Muscle layer of duodenum (tissue), 2 donors: ENCODE data around the gene BCL6.
A peak's percentile ranks its signal among the peaks of the same experiment; 100 is the strongest.

Source experiments
- H3K27ac ChIP-seq: one replicate; pipeline ENCODE4 v1.7.0; 2013; ENCODE audit warnings: mild to moderate bottlenecking, low read length
- H3K27me3 ChIP-seq: one replicate; pipeline ENCODE4 v1.7.0; 2013; ENCODE audit warnings: low read depth, mild to moderate bottlenecking, control low read depth, low read length
- H3K36me3 ChIP-seq, 2 donors: one replicate each; pipeline ENCODE4 v1.7.0; 2013; ENCODE audit warnings: low read length in 2 of 2, control low read depth in 1 of 2, mild to moderate bottlenecking in 1 of 2; ENCODE audit not compliant: insufficient read depth in 2 of 2, control insufficient read depth in 1 of 2
- H3K4me1 ChIP-seq, 2 donors: one replicate each; pipeline ENCODE4 v1.7.0; 2013; ENCODE audit warnings: low read length in 2 of 2, mild to moderate bottlenecking in 2 of 2, control low read depth in 1 of 2, moderate library complexity in 1 of 2; ENCODE audit not compliant: insufficient read depth in 2 of 2, control insufficient read depth in 1 of 2
- H3K4me3 ChIP-seq, 2 donors: one replicate each; pipeline ENCODE4 v1.7.0; 2013; ENCODE audit warnings: low read length in 2 of 2, low read depth in 1 of 2, mild to moderate bottlenecking in 1 of 2
- H3K9me3 ChIP-seq, 2 donors: one replicate each; pipeline ENCODE4 v1.7.0; 2013; ENCODE audit warnings: low read length in 2 of 2, control low read depth in 1 of 2, mild to moderate bottlenecking in 1 of 2; ENCODE audit not compliant: control insufficient read depth in 1 of 2
- donor health status: healthy.

BCL6 gene

GRCh38 chr3:187737368-187738070, 7.7 kb downstream of the BCL6 start:
- Histone ChIP-seq H3K27ac (peak overlapping the region; percentile 100), H3K36me3 (peaks cover 14 to 44% of the 10 kb centered on the region in 2 donors), H3K27me3 (no peaks in the 10 kb centered on the region), H3K4me1 (peaks cover 10 to 22% of the 10 kb centered on the region in 2 donors), H3K4me3 (peak overlapping the region; percentile 87 to 96), H3K9me3 (no peaks in the 10 kb centered on the region)

DNA sequence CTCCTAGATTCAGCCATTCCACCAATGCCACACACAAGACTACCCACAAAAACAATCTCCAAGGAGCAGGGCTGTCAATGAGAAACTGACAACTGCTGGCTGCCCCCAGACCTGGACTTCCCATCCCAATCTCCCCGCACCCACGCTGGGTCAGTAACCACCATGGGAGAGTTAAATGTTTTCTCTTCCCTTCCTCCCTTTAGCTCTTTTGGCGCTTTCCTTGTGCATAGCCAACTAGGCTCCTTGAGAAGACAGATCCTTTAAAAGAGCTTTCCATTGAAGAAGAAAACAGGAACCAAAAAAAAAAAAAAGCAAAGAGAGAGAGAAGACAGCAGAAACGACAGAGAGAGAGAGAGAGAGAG, 8.3 kb downstream of the BCL6 start:
- Histone ChIP-seq H3K9me3 (no peaks in the 10 kb centered on the region), H3K27ac (peak overlapping the region; percentile 100), H3K4me3 (peak overlapping the region; percentile 87 to 96), H3K27me3 (no peaks in the 10 kb centered on the region), H3K36me3 (peaks cover 19 to 45% of the 10 kb centered on the region in 2 donors), H3K4me1 (peaks cover 5 to 24% of the 10 kb centered on the region in 2 donors)

DNA sequence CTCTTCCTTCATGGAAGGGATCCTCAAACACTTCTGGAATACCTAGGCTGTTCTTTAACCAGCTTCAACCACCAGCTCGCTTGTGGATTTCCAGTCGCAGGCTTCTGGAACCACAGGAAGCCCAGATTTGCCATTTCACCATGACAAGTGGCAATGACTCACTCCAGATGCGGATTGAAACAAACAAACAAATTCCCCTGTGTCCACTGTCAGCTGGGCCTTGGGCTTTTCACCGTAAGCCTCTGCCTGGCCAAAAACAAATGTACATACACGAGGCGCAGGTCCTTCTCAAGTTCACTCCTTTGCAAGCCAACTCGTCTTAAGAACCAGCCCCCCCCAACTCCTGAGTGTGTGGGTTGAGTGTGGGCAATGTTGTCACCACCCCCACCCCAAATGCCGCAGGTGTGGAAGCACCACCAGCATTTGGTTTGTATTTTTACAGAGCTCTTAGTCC, 8.8 kb downstream of the BCL6 start:
- H3K9me3 ChIP-seq: no peaks in the 10 kb centered on the region
- H3K36me3 ChIP-seq: peaks cover 24 to 46% of the 10 kb centered on the region in 2 donors
- H3K27me3 ChIP-seq: no peaks in the 10 kb centered on the region
- H3K4me3 ChIP-seq: peak overlapping the region; percentile 87 to 96
- peak overlapping the region; percentile 100 for H3K27ac ChIP-seq
- H3K4me1 ChIP-seq: peaks cover 5 to 26% of the 10 kb centered on the region in 2 donors

- Histone ChIP-seq H3K9me3 (no peaks in the 10 kb centered on the region), H3K27ac (peak overlapping the region; percentile 100), H3K36me3 (peaks cover 30 to 52% of the 10 kb centered on the region in 2 donors), H3K4me3 (peak overlapping the region; percentile 8 to 96), H3K4me1 (peaks cover 5 to 26% of the 10 kb centered on the region in 2 donors), H3K27me3 (no peaks in the 10 kb centered on the region)
Measured at GRCh38 chr3:187735837-187736236, 9.4 kb downstream of the BCL6 start.

GRCh38 chr3:187735383-187735782, 9.9 kb downstream of the BCL6 start:
- H3K9me3 ChIP-seq: no peaks in the 10 kb centered on the region
- no peaks in the 10 kb centered on the region for H3K27me3 ChIP-seq
- peaks cover 5 to 26% of the 10 kb centered on the region in 2 donors for H3K4me1 ChIP-seq
- H3K4me3 ChIP-seq: peak overlapping the region in 1 of 2 donors; percentile 8
- H3K27ac ChIP-seq: peak overlapping the region; percentile 100
- H3K36me3 ChIP-seq: peaks cover 35 to 52% of the 10 kb centered on the region in 2 donors

DNA sequence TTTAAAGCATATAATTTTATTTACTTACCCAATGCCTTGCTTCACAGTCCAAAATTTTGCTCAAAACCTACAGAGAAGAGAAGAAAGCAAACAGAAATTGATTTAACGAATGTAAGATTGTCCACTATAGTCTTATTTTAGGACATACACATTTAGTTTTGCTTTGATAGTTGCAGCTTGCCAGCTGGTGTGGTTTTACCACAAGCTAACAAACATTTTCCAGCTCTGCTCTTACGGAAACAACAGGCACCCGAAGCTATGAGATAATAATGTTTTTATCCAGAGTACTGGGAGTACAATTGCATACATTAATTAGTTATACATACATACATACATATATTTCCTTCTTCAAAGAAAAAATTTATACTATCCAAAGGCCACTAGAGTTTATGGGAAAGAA, 10.4 kb downstream of the BCL6 start:
- peaks cover 40 to 52% of the 10 kb centered on the region in 2 donors for H3K36me3 ChIP-seq
- H3K27ac ChIP-seq: no peak overlapping the region
- H3K4me1 ChIP-seq: peaks cover 5 to 26% of the 10 kb centered on the region in 2 donors

GRCh38 chr3:187733371-187733770, 11.9 kb downstream of the BCL6 start:
- peaks cover 5 to 26% of the 10 kb centered on the region in 2 donors for H3K4me1 ChIP-seq
- peaks cover 54 to 60% of the 10 kb centered on the region in 2 donors for H3K36me3 ChIP-seq

More for the DNA sequence above, 10.4 kb downstream of the BCL6 start:
- H3K4me3 ChIP-seq: peak overlapping the region in 1 of 2 donors; percentile 8
- no peaks in the 10 kb centered on the region for H3K27me3 ChIP-seq
- H3K9me3 ChIP-seq: no peaks in the 10 kb centered on the region

GRCh38 chr3:187729598-187729997, 15.7 kb downstream of the BCL6 start:
- H3K36me3 ChIP-seq: peaks cover 89 to 92% of the 10 kb centered on the region in 2 donors
- H3K4me3 ChIP-seq: no peak overlapping the region
- no peak overlapping the region for H3K27ac ChIP-seq
- no peaks in the 10 kb centered on the region for H3K27me3 ChIP-seq
- no peaks in the 10 kb centered on the region for H3K9me3 ChIP-seq
- H3K4me1 ChIP-seq: peaks cover 0 to 7% of the 10 kb centered on the region in 2 donors

More at GRCh38 chr3:187733371-187733770, 11.9 kb downstream of the BCL6 start:
- no peak overlapping the region for H3K4me3 ChIP-seq
- no peaks in the 10 kb centered on the region for H3K9me3 ChIP-seq
- H3K27ac ChIP-seq: no peak overlapping the region
- H3K27me3 ChIP-seq: no peaks in the 10 kb centered on the region

GRCh38 chr3:187728940-187729583, 16.2 kb downstream of the BCL6 start:
- Histone ChIP-seq H3K27ac (no peak overlapping the region), H3K4me3 (no peak overlapping the region), H3K36me3 (peaks cover 95 to 97% of the 10 kb centered on the region in 2 donors), H3K27me3 (no peaks in the 10 kb centered on the region), H3K9me3 (no peaks in the 10 kb centered on the region), H3K4me1 (peaks cover 0 to 7% of the 10 kb centered on the region in 2 donors)

DNA sequence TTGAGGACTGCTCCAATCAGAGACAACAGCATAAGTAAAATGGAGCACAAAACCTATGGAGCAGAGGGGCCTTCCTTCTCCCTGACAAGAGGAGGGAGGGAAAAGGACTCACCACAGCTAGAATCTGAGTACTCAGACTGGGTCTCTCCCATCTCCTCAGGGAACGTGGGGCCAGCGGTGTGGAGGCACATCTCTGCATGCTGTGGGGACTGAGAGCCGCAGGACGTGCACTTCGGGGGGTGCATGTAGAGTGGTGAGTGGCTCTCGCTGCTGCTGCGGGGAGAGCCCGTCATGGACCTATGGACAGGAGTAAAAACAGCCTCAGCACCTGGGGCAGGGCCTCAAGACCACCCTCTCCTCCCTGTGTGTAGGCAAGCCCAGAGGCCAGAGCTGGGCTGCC, 17.0 kb downstream of the BCL6 start:
- peaks cover 97 to 100% of the 10 kb centered on the region in 2 donors for H3K36me3 ChIP-seq
- H3K27me3 ChIP-seq: no peaks in the 10 kb centered on the region
- H3K9me3 ChIP-seq: no peaks in the 10 kb centered on the region
- H3K27ac ChIP-seq: no peak overlapping the region
- H3K4me3 ChIP-seq: no peak overlapping the region
- H3K4me1 ChIP-seq: peaks cover 0 to 7% of the 10 kb centered on the region in 2 donors

DNA sequence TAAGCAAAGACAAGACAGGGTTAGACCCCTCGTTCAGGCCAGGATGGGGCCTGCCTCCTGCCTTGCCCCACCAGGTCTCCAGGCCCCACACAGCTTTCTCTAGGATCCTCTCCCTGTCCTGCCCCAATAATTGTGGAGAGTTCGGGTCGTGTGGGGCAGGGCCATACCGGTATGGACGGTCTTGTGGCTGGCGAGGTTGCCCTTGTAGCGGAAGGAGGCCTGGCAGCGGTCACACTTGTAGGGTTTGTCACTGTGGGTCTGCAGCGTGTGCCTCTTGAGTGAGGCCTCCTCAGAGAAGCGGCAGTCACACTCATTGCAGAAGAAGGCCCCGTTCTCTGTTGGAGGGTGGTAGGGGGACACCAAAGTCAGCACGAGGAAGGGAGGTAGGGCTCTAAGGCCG, 18.7 kb downstream of the BCL6 start:
- H3K27ac ChIP-seq: no peak overlapping the region
- no peak overlapping the region for H3K4me3 ChIP-seq
- H3K9me3 ChIP-seq: no peaks in the 10 kb centered on the region
- H3K36me3 ChIP-seq: peaks cover 91 to 98% of the 10 kb centered on the region in 2 donors
- no peaks in the 10 kb centered on the region for H3K27me3 ChIP-seq
- no peaks in the 10 kb centered on the region for H3K4me1 ChIP-seq
